ENCODE results near the gene PANK3. TPM values are rescaled to one million over a fixed set of nuclear protein-coding genes. Genes with fewer than 3 reads are reported as not detected.

Gene PANK3
- total and polyA plus RNA-seq, 9 of the 15 experiments (the other 6 are each of a cell fraction or from before 2014, with no cell fraction given) = 5.9 to 50.4 (median 29.7) TPM

- ChIA-PET CTCF (ENCODE audit: low intra/inter-chr PET ratio) (no interaction called here), POLR2A (interaction anchor here (1.0 to 1.7 kb wide), 2 partner anchors 12 to 43 kb away, joined by 3 to 6 read pairs; no protein-coding TSS in a partner anchor)
- in situ Hi-C loops (cut with MboI) (no loop called here), intact Hi-C loops (cut with micrococcal nuclease) (loop anchor here (5.0 kb wide), 2 partner anchors 92 to 1003 kb away; partner anchors contain the start of genes RARS1 and SPDL1)
- Histone ChIP-seq H3K4me3 (peak overlapping the region; percentile 95), H3K27me3 (ENCODE audit: control insufficient read depth in 2 of 2, insufficient read depth in 2 of 2, low read length in 2 of 2) (no peaks in the 10 kb centered on the region), H4K20me1 (replicated peaks; ENCODE audit: control insufficient read depth, insufficient read depth, low read length) (peaks cover 2% of the 10 kb centered on the region; the same call in 1 of the 2 replicates), H3K9me3 (replicated peaks; ENCODE audit: control insufficient read depth, insufficient read depth, low read depth, low read length) (no peaks in the 10 kb centered on the region), H3K4me1 (replicated peaks in 1 of 2; ENCODE audit: control insufficient read depth in 2 of 2, insufficient read depth in 2 of 2, low read length in 2 of 2) (peaks cover 23 to 26% of the 10 kb centered on the region in 2 experiments; a peak in 4 of 5 replicates), H3K9me1 (ENCODE audit: control insufficient read depth, insufficient read depth, low read length) (no peaks in the 10 kb centered on the region), H3K79me2 (ENCODE audit: control insufficient read depth, insufficient read depth, low read length) (peaks cover 48% of the 10 kb centered on the region), H3K27ac (ENCODE audit: extremely low read depth, low read depth, low read length) (peak overlapping the region; percentile 95), H3K9ac (ENCODE audit: insufficient read depth in 1 of 2, low read depth in 2 of 2, low read length in 2 of 2) (peak overlapping the region; percentile 89 to 95), H3K4me2 (ENCODE audit: insufficient read depth, low read length) (peak overlapping the region; percentile 88), H2AFZ (ENCODE audit: low read depth, low read length) (peak overlapping the region; percentile 84), H3K36me3 (ENCODE audit: control insufficient read depth, insufficient read depth, low read length) (peaks cover 19% of the 10 kb centered on the region; the same call in 2 of the 3 replicates)
- peak; percentile 93 for ATAC-seq
- peak; percentile 93 to 98 (median 95) for DNase-seq (ENCODE audit: extremely low read depth in 1 of 4, low spot score in 3 of 4)
- BruUV-seq (replicated peaks) = no TSS peak
- FAIRE-seq = peak; percentile 96
- 2% methylated on average over 30 of the region's 52 CpGs for WGBS (ENCODE audit: insufficient coverage, low coverage, missing lambda C conversion rate)
- TF ChIP-seq POU5F1 (IDR thresholded peaks at IDR 0.05; ENCODE audit: borderline replicate concordance, low read depth, low read length, partially characterized antibody) (no peak), NR1H2 (CRISPR knock-in tag; IDR thresholded peaks at IDR 0.05) (no peak), BCLAF1 (IDR thresholded peaks at IDR 0.05; ENCODE audit: borderline replicate concordance in 1 of 2, control insufficient read depth in 1 of 2, low read depth in 2 of 2, low read length in 1 of 2) (no peak), BHLHE40 (IDR thresholded peaks at IDR 0.05; ENCODE audit: low read length) (peak; percentile 57), PRMT5 (CRISPR knock-in tag; IDR thresholded peaks at IDR 0.05) (no peak), L3MBTL2 (IDR thresholded peaks at IDR 0.05) (no peak; the same call in 1 of the 2 replicates), RBBP5 (IDR thresholded peaks at IDR 0.05; ENCODE audit: borderline replicate concordance, insufficient read depth, low read length, poor library complexity, severe bottlenecking) (no peak), CBX2 (IDR thresholded peaks at IDR 0.05; ENCODE audit: insufficient read depth, low read length, poor library complexity, severe bottlenecking) (no peak), BRF1 (IDR thresholded peaks at IDR 0.05; ENCODE audit: borderline replicate concordance, extremely low read depth, insufficient read length) (no peak), NFXL1 (CRISPR knock-in tag; IDR thresholded peaks at IDR 0.05) (no peak), CUX1 (CRISPR knock-in tag; IDR thresholded peaks at IDR 0.05) (no peak), BCL6 (CRISPR knock-in tag; IDR thresholded peaks at IDR 0.05) (0 out of 2 replicates have a peak, but pooled peaks have one; percentile 24)
Measured at GRCh38 chr5:168579488-168580226, 489 bp upstream of the PANK3 start.

Measured in K562 (cell line).